Loucy (cell line): ENCODE measurements around the gene EXOC7.

ENCODE experiments used
- EZH2phosphoT487 ChIP-seq: fragments of 200-600 bp; IDR thresholded peaks from 2 replicates; pipeline ENCODE4 v1.6.1; 2018; ENCODE audit warnings: antibody characterized with exemption, mild to moderate bottlenecking, moderate library complexity, borderline replicate concordance
- TF ChIP-seq, protein P1 (sequence below): fragments of 200-600 bp; sonication (generic); conservative IDR thresholded peaks from 2 replicates; pipeline ENCODE4 v1.5.1; 2014; ENCODE audit warnings: mild to moderate bottlenecking, antibody characterized with exemption, low read length

DNA sequence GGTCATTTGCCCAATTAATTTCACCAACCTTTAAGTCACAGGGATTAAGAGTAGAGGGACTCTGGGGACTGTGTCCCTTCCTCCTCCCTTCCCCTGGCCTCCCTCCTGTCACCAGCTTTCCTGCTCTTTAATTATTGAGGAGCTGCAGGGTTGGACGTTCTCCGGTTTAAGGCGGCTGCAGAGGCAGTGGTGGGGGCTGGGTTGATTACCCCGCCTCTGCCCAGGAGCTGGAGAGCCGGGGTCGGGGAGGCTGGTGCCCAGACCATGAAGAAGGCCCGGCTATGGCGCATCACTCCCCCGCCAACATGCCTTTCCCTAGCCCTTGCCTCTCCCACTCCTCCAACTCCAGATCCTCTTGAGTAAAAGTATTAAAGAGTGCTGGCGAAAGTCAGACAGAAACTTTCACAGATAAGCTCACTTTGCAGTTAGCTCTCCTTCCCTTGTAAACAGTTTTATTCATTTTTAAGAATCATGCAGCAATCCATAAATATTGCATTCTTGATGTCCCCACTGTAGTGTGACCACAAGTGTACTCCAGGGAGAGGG is 38.5 kb upstream of the EXOC7 start:
- TF ChIP-seq, protein P1, sequence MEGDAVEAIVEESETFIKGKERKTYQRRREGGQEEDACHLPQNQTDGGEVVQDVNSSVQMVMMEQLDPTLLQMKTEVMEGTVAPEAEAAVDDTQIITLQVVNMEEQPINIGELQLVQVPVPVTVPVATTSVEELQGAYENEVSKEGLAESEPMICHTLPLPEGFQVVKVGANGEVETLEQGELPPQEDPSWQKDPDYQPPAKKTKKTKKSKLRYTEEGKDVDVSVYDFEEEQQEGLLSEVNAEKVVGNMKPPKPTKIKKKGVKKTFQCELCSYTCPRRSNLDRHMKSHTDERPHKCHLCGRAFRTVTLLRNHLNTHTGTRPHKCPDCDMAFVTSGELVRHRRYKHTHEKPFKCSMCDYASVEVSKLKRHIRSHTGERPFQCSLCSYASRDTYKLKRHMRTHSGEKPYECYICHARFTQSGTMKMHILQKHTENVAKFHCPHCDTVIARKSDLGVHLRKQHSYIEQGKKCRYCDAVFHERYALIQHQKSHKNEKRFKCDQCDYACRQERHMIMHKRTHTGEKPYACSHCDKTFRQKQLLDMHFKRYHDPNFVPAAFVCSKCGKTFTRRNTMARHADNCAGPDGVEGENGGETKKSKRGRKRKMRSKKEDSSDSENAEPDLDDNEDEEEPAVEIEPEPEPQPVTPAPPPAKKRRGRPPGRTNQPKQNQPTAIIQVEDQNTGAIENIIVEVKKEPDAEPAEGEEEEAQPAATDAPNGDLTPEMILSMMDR: no peak
- no peak for TF ChIP-seq EZH2phosphoT487
